GM23338 (cell line): ENCODE data around the gene DUSP10. TPM values are rescaled to one million over a fixed set of nuclear protein-coding genes. Genes with fewer than 3 reads are reported as not detected.

ENCODE experiments used
- ATAC-seq: fragments of 200-7000 bp; cut with Tn5 transposase; 3 replicates; pipeline ENCODE4 v1.9.1; 2020
- DNase-seq: peaks from one replicate; pipeline ENCODE4 v3.0.0-alpha.2; 2015; ENCODE audit warnings: low spot score
- H2AFZ ChIP-seq: fragments of 200-600 bp; sonication (generic); 2 replicates; pipeline ENCODE4 v1.8.0; 2016; ENCODE audit warnings: antibody characterized with exemption, mild to moderate bottlenecking, moderate library complexity
- H3F3A ChIP-seq: fragments of 200-600 bp; sonication (generic); replicated peaks from 2 replicates; pipeline ENCODE4 v1.8.0; 2017; ENCODE audit warnings: antibody characterized with exemption, mixed run types, low read depth
- H3K27ac ChIP-seq: fragments of 200-600 bp; sonication (generic); 2 replicates; pipeline ENCODE4 v1.6.1; 2016; ENCODE audit warnings: low read depth
- H3K27me3 ChIP-seq: fragments of 200-600 bp; sonication (generic); 2 replicates; pipeline ENCODE4 v1.8.0; 2016; ENCODE audit warnings: mild to moderate bottlenecking, mixed run types, moderate library complexity; ENCODE audit not compliant: insufficient read depth
- H3K36me3 ChIP-seq: fragments of 200-600 bp; sonication (generic); 2 replicates; pipeline ENCODE4 v1.8.0; 2016; ENCODE audit warnings: mild to moderate bottlenecking; ENCODE audit not compliant: insufficient read depth
- H3K4me1 ChIP-seq: fragments of 200-600 bp; sonication (generic); 2 replicates; pipeline ENCODE4 v1.8.0; 2016; ENCODE audit warnings: mild to moderate bottlenecking, moderate library complexity; ENCODE audit not compliant: insufficient read depth
- H3K4me2 ChIP-seq: fragments of 200-600 bp; sonication (generic); 2 replicates; pipeline ENCODE4 v1.7.1; 2017; ENCODE audit warnings: mixed run types
- H3K4me3 ChIP-seq: fragments of 200-600 bp; sonication (generic); 2 replicates; pipeline ENCODE4 v1.6.1; 2016; ENCODE audit warnings: mixed run types
- H3K79me2 ChIP-seq: fragments of 200-600 bp; sonication (generic); replicated peaks from 2 replicates; pipeline ENCODE4 v1.8.0; 2017; ENCODE audit warnings: mild to moderate bottlenecking; ENCODE audit not compliant: insufficient read depth
- H3K9me2 ChIP-seq: fragments of 200-600 bp; sonication (generic); 2 replicates; pipeline ENCODE4 v1.8.0; 2017; ENCODE audit not compliant: insufficient read depth
- H4K20me1 ChIP-seq: fragments of 200-600 bp; sonication (generic); replicated peaks from 2 replicates; pipeline ENCODE4 v1.8.0; 2017; ENCODE audit warnings: mild to moderate bottlenecking; ENCODE audit not compliant: insufficient read depth
- H3K27ac Mint-ChIP-seq: 2 replicates; pipeline ENCODE4 v1.8.0; 2020; ENCODE audit warnings: inconsistent platforms, mild to moderate bottlenecking, moderate library complexity, mixed read lengths
- H3K27me3 Mint-ChIP-seq: 3 replicates; pipeline ENCODE4 v1.8.0; 2022; ENCODE audit warnings: low read depth, mild to moderate bottlenecking, moderate library complexity, mixed read lengths, inconsistent platforms; ENCODE audit not compliant: insufficient read depth, poor library complexity
- H3K36me3 Mint-ChIP-seq: 3 replicates; pipeline ENCODE4 v1.8.0; 2021; ENCODE audit warnings: low read depth, mild to moderate bottlenecking, inconsistent platforms, moderate library complexity, mixed read lengths
- H3K4me1 Mint-ChIP-seq: 3 replicates; pipeline ENCODE4 v1.8.0; 2020; ENCODE audit warnings: mild to moderate bottlenecking, inconsistent platforms, mixed read lengths
- H3K4me3 Mint-ChIP-seq: 3 replicates; pipeline ENCODE4 v1.8.0; 2021; ENCODE audit warnings: moderate library complexity, mild to moderate bottlenecking, inconsistent platforms, mixed read lengths
- H3K9me3 Mint-ChIP-seq: 3 replicates; pipeline ENCODE4 v1.8.0; 2020; ENCODE audit warnings: moderate library complexity, mild to moderate bottlenecking, inconsistent platforms, mixed read lengths
- CREB1 ChIP-seq: fragments of 250-450 bp; sonication (Bioruptor Pico); IDR thresholded peaks from 2 replicates; pipeline ENCODE4 v1.5.0; 2020; ENCODE audit warnings: low read depth, mild to moderate bottlenecking, moderate library complexity
- EZH2 ChIP-seq: fragments of 200-600 bp; sonication (generic); IDR thresholded peaks from one replicate; pipeline ENCODE4 v1.8.0; 2017; ENCODE audit warnings: antibody characterized with exemption, mild to moderate bottlenecking, low read depth; ENCODE audit not compliant: unreplicated experiment
- EZH2phosphoT487 ChIP-seq: fragments of 200-600 bp; sonication (generic); IDR thresholded peaks from one replicate; pipeline ENCODE4 v1.8.1; 2018; ENCODE audit warnings: antibody characterized with exemption; ENCODE audit not compliant: unreplicated experiment
- JUNB ChIP-seq: IDR thresholded peaks from one replicate; pipeline ENCODE4 v1.6.1; 2016; ENCODE audit warnings: antibody characterized with exemption; ENCODE audit not compliant: unreplicated experiment
- NANOG ChIP-seq: IDR thresholded peaks from 2 replicates; pipeline ENCODE4 v1.6.1; 2016; ENCODE audit warnings: antibody characterized with exemption, borderline replicate concordance
- POLR2AphosphoS5 ChIP-seq: IDR thresholded peaks from 2 replicates; pipeline ENCODE4 v1.6.1; 2016; ENCODE audit warnings: antibody characterized with exemption, low read depth
- STAT1 ChIP-seq: IDR thresholded peaks from one replicate; pipeline ENCODE4 v1.6.1; 2016; ENCODE audit warnings: antibody characterized with exemption; ENCODE audit not compliant: unreplicated experiment
- ZNF114 ChIP-seq: fragments of 250-450 bp; sonication (Bioruptor Pico); IDR thresholded peaks from 2 replicates; pipeline ENCODE4 v1.5.0; 2020; ENCODE audit warnings: mild to moderate bottlenecking, moderate library complexity
- ZNF331 ChIP-seq: fragments of 250-450 bp; sonication (Bioruptor Pico); IDR thresholded peaks from 2 replicates; pipeline ENCODE4 v1.5.0; 2020; ENCODE audit warnings: low read depth, mild to moderate bottlenecking, moderate library complexity
- polyA plus RNA-seq: library from polyadenylated mRNA; unstranded; fragments of >200 nt; fragmentation: Nextera tagmentation; extraction: Ambion mirVana; gene quantifications from 2 replicates; pipeline ENCODE4 v1.2.1, GENCODE V29; 2016
- total RNA-seq: library from RNA; depleted of rRNA; stranded (reverse); fragments of >200 nt; shearing (Covaris generic); gene quantifications from 2 replicates; pipeline ENCODE4 v1.2.3, GENCODE V29; 2014
- TF ChIP-seq, protein P1 (sequence below), 2 experiments: fragments of 200-600 bp in 1 of 2; sonication (generic) in 1 of 2; conservative IDR thresholded peaks; 2 replicates each; pipeline versions ENCODE4 v1.5.1 to v1.6.1; 2016 to 2017; ENCODE audit warnings: antibody characterized with exemption in 2 of 2, low read depth in 2 of 2, mild to moderate bottlenecking in 2 of 2, moderate library complexity in 1 of 2
- TF ChIP-seq, protein P2 (sequence below): IDR thresholded peaks from one replicate; pipeline ENCODE4 v1.6.1; 2018; ENCODE audit warnings: antibody characterized with exemption; ENCODE audit not compliant: unreplicated experiment
- TF ChIP-seq, protein P3 (sequence below): fragments of 250-450 bp; sonication (Bioruptor Pico); IDR thresholded peaks from 2 replicates; pipeline ENCODE4 v1.5.0; 2020; ENCODE audit warnings: mild to moderate bottlenecking, moderate library complexity
- TF ChIP-seq, protein P4 (sequence below): IDR thresholded peaks from 2 replicates; pipeline ENCODE4 v1.6.1; 2016; ENCODE audit warnings: antibody characterized with exemption

Gene DUSP10
- total and polyA plus RNA-seq, 2 experiments from 2014 or later: 1.5 to 1.6 TPM

DNA sequence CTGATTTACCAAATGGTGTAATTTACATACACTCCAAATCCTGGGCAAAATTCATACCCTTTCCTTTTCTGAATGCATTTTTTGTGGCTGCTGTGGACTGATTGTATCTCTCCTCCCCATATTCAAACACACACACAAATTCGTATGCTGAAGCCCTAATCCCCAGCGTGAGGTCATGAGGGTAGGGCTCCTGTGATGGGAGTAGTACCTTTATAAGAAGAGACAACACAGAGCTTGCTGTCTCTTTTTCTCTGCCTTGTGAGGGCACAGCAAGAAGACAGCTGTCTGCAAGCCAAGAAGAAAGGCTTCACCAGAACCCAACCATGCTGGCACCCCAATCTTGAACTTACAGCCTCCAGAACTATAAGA is 24.4 kb downstream of the DUSP10 start:
- H2AFZ ChIP-seq: no peak overlapping the region
- ATAC-seq (no peak), DNase-seq (no peak)
- no peaks in the 10 kb centered on the region; the same call in 1 of the 2 replicates for H3K36me3 ChIP-seq
- peak overlapping the region; percentile 6; the same call in 1 of the 2 replicates for H3K4me3 ChIP-seq
- H3F3A ChIP-seq: no peaks in the 10 kb centered on the region
- no peaks in the 10 kb centered on the region for H4K20me1 ChIP-seq
- H3K27ac ChIP-seq: no peak overlapping the region
- TF ChIP-seq ZNF331: no peak
- TF ChIP-seq, protein P1, sequence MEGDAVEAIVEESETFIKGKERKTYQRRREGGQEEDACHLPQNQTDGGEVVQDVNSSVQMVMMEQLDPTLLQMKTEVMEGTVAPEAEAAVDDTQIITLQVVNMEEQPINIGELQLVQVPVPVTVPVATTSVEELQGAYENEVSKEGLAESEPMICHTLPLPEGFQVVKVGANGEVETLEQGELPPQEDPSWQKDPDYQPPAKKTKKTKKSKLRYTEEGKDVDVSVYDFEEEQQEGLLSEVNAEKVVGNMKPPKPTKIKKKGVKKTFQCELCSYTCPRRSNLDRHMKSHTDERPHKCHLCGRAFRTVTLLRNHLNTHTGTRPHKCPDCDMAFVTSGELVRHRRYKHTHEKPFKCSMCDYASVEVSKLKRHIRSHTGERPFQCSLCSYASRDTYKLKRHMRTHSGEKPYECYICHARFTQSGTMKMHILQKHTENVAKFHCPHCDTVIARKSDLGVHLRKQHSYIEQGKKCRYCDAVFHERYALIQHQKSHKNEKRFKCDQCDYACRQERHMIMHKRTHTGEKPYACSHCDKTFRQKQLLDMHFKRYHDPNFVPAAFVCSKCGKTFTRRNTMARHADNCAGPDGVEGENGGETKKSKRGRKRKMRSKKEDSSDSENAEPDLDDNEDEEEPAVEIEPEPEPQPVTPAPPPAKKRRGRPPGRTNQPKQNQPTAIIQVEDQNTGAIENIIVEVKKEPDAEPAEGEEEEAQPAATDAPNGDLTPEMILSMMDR (conservative IDR thresholded peaks at IDR 0.05; ENCODE audit: low read depth in 2 of 2): no peak
- TF ChIP-seq EZH2phosphoT487: no peak
- TF ChIP-seq, protein P2, sequence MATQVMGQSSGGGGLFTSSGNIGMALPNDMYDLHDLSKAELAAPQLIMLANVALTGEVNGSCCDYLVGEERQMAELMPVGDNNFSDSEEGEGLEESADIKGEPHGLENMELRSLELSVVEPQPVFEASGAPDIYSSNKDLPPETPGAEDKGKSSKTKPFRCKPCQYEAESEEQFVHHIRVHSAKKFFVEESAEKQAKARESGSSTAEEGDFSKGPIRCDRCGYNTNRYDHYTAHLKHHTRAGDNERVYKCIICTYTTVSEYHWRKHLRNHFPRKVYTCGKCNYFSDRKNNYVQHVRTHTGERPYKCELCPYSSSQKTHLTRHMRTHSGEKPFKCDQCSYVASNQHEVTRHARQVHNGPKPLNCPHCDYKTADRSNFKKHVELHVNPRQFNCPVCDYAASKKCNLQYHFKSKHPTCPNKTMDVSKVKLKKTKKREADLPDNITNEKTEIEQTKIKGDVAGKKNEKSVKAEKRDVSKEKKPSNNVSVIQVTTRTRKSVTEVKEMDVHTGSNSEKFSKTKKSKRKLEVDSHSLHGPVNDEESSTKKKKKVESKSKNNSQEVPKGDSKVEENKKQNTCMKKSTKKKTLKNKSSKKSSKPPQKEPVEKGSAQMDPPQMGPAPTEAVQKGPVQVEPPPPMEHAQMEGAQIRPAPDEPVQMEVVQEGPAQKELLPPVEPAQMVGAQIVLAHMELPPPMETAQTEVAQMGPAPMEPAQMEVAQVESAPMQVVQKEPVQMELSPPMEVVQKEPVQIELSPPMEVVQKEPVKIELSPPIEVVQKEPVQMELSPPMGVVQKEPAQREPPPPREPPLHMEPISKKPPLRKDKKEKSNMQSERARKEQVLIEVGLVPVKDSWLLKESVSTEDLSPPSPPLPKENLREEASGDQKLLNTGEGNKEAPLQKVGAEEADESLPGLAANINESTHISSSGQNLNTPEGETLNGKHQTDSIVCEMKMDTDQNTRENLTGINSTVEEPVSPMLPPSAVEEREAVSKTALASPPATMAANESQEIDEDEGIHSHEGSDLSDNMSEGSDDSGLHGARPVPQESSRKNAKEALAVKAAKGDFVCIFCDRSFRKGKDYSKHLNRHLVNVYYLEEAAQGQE: no peak
- TF ChIP-seq ZNF114 (CRISPR knock-in tag): no peak
- no peak for TF ChIP-seq EZH2
- TF ChIP-seq JUNB: no peak
- TF ChIP-seq, protein P3, sequence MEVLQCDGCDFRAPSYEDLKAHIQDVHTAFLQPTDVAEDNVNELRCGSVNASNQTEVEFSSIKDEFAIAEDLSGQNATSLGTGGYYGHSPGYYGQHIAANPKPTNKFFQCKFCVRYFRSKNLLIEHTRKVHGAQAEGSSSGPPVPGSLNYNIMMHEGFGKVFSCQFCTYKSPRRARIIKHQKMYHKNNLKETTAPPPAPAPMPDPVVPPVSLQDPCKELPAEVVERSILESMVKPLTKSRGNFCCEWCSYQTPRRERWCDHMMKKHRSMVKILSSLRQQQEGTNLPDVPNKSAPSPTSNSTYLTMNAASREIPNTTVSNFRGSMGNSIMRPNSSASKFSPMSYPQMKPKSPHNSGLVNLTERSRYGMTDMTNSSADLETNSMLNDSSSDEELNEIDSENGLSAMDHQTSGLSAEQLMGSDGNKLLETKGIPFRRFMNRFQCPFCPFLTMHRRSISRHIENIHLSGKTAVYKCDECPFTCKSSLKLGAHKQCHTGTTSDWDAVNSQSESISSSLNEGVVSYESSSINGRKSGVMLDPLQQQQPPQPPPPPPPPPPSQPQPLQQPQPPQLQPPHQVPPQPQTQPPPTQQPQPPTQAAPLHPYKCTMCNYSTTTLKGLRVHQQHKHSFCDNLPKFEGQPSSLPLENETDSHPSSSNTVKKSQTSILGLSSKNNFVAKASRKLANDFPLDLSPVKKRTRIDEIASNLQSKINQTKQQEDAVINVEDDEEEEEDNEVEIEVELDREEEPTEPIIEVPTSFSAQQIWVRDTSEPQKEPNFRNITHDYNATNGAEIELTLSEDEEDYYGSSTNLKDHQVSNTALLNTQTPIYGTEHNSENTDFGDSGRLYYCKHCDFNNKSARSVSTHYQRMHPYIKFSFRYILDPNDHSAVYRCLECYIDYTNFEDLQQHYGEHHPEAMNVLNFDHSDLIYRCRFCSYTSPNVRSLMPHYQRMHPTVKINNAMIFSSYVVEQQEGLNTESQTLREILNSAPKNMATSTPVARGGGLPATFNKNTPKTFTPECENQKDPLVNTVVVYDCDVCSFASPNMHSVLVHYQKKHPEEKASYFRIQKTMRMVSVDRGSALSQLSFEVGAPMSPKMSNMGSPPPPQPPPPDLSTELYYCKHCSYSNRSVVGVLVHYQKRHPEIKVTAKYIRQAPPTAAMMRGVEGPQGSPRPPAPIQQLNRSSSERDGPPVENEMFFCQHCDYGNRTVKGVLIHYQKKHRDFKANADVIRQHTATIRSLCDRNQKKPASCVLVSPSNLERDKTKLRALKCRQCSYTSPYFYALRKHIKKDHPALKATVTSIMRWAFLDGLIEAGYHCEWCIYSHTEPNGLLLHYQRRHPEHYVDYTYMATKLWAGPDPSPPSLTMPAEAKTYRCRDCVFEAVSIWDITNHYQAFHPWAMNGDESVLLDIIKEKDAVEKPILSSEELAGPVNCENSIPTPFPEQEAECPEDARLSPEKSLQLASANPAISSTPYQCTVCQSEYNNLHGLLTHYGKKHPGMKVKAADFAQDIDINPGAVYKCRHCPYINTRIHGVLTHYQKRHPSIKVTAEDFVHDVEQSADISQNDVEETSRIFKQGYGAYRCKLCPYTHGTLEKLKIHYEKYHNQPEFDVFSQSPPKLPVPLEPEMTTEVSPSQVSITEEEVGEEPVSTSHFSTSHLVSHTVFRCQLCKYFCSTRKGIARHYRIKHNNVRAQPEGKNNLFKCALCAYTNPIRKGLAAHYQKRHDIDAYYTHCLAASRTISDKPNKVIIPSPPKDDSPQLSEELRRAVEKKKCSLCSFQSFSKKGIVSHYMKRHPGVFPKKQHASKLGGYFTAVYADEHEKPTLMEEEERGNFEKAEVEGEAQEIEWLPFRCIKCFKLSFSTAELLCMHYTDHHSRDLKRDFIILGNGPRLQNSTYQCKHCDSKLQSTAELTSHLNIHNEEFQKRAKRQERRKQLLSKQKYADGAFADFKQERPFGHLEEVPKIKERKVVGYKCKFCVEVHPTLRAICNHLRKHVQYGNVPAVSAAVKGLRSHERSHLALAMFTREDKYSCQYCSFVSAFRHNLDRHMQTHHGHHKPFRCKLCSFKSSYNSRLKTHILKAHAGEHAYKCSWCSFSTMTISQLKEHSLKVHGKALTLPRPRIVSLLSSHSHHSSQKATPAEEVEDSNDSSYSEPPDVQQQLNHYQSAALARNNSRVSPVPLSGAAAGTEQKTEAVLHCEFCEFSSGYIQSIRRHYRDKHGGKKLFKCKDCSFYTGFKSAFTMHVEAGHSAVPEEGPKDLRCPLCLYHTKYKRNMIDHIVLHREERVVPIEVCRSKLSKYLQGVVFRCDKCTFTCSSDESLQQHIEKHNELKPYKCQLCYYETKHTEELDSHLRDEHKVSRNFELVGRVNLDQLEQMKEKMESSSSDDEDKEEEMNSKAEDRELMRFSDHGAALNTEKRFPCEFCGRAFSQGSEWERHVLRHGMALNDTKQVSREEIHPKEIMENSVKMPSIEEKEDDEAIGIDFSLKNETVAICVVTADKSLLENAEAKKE (CRISPR knock-in tag): no peak
- TF ChIP-seq POLR2AphosphoS5: no peak
- TF ChIP-seq CREB1 (CRISPR knock-in tag): no peak
- no peak for TF ChIP-seq STAT1
- no peak for TF ChIP-seq NANOG
- TF ChIP-seq, protein P4, sequence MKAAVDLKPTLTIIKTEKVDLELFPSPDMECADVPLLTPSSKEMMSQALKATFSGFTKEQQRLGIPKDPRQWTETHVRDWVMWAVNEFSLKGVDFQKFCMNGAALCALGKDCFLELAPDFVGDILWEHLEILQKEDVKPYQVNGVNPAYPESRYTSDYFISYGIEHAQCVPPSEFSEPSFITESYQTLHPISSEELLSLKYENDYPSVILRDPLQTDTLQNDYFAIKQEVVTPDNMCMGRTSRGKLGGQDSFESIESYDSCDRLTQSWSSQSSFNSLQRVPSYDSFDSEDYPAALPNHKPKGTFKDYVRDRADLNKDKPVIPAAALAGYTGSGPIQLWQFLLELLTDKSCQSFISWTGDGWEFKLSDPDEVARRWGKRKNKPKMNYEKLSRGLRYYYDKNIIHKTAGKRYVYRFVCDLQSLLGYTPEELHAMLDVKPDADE: no peak
- H3K9me2 ChIP-seq: peaks cover 5% of the 10 kb centered on the region; the same call in 1 of the 2 replicates
- Mint-ChIP-seq H3K4me1 (peaks cover 57% of the 10 kb centered on the region), H3K36me3 (peaks cover 19% of the 10 kb centered on the region), H3K9me3 (peaks cover 29% of the 10 kb centered on the region), H3K27me3 (peaks cover 41% of the 10 kb centered on the region), H3K27ac (no peak overlapping the region), H3K4me3 (no peak overlapping the region)
- H3K79me2 ChIP-seq: no peaks in the 10 kb centered on the region
- H3K4me2 ChIP-seq: peak overlapping the region; percentile 4
- H3K4me1 ChIP-seq: peaks cover 39% of the 10 kb centered on the region
- peaks cover 46% of the 10 kb centered on the region for H3K27me3 ChIP-seq
